AG04450 (cell line): Measurements from ENCODE around the gene P2RX5. TPM values are rescaled to one million over a fixed set of nuclear protein-coding genes. Genes with fewer than 3 reads are reported as not detected.
A peak's percentile ranks its signal among the peaks of the same experiment; 100 is the strongest.

Experiments
- CTCF ChIA-PET: fragments of 300-600, 350-600 bp; formaldehyde crosslinking; extraction: SDS; loops from one replicate; lab custom pipeline; 2022; ENCODE audit warnings: antibody characterized with exemption, inconsistent platforms; lab: Charles Lee
- POLR2A ChIA-PET: fragments of 350-600 bp; formaldehyde crosslinking; extraction: SDS; loops from one replicate; lab custom pipeline; 2021; ENCODE audit warnings: antibody characterized with exemption, inconsistent platforms; lab: Yijun Ruan, JAX
- DNase-seq: peaks from one replicate; pipeline ENCODE4 v3.0.0-alpha.2; 2011; ENCODE audit warnings: low read depth, low spot score
- H3K27ac ChIP-seq: one replicate; pipeline ENCODE4 v1.5.1; 2012; ENCODE audit warnings: low read depth, low read length, control low read depth
- H3K27me3 ChIP-seq: one replicate; pipeline ENCODE4 v1.6.0; 2012; ENCODE audit warnings: low read length; ENCODE audit not compliant: control insufficient read depth, insufficient read depth
- H3K4me3 ChIP-seq: 2 replicates; pipeline ENCODE4 v1.5.1; 2011; ENCODE audit warnings: mild to moderate bottlenecking, low read depth, low read length, control low read depth
- H3K9me3 ChIP-seq: 2 replicates; pipeline ENCODE4 v1.5.1; 2012; ENCODE audit warnings: low read length; ENCODE audit not compliant: control insufficient read depth, insufficient read depth
- CTCF ChIP-seq: IDR thresholded peaks from 2 replicates; pipeline ENCODE4 v1.5.1; 2011; ENCODE audit warnings: low read depth, low read length, control low read depth, inconsistent platforms
- polyA plus RNA-seq: library from polyadenylated mRNA; depleted of rRNA; stranded (reverse); fragments of >200 nt; gene quantifications from 2 replicates; pipeline ENCODE4 v1.2.3, GENCODE V29; 2011

The P2RX5 gene
- polyA plus RNA-seq, 1 experiment = 4.5 TPM

DNA sequence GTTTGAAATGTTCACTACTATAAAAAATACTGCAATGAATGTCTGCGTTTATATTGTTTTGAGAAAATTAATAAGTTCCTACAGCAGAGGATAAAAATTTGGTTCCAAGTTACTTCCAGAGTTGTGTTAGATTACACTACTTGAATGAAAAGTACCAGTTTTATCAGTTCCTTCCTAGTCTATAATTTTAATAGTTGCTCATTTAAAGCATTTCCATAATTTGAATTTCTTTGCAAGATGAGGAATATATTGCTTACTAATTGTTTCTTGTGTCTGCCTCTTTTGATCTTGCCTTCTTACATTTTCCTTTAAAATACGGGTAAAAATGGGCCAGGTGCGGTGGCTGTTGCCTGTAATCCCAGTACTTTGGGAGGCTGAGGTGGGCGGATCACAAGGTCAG lies 23.4 kb downstream of the P2RX5 start:
- no peak for TF ChIP-seq CTCF
- POLR2A ChIA-PET = no interaction called here
- Histone ChIP-seq H3K27ac (no peak overlapping the region), H3K27me3 (no peaks in the 10 kb centered on the region), H3K4me3 (no peak overlapping the region), H3K9me3 (no peaks in the 10 kb centered on the region; the same call in 1 of the 2 replicates)
- CTCF ChIA-PET = no interaction called here
- DNase-seq = no peak

GRCh38 chr17:3669548-3669947 lies 26.4 kb downstream of the P2RX5 start:
- CTCF ChIA-PET = interaction anchor here (1.0 to 1.1 kb wide), 2 partner anchors 8 to 13 kb away, joined by 3 to 4 read pairs; no protein-coding TSS in a partner anchor
- no peak for DNase-seq
- no peaks in the 10 kb centered on the region; the same call in 1 of the 2 replicates for H3K9me3 ChIP-seq
- POLR2A ChIA-PET = no interaction called here
- no peak overlapping the region for H3K27ac ChIP-seq
- H3K4me3 ChIP-seq = peak overlapping the region; percentile 94
- H3K27me3 ChIP-seq = no peaks in the 10 kb centered on the region
- TF ChIP-seq CTCF = no peak

DNA sequence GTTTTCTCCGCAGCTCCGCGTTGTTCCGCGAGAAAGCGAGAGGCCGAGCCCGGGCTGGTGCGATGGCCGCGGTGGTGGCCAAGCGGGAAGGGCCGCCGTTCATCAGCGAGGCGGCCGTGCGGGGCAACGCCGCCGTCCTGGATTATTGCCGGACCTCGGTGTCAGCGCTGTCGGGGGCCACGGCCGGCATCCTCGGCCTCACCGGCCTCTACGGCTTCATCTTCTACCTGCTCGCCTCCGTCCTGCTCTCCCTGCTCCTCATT lies 26.9 kb downstream of the P2RX5 start:
- TF ChIP-seq CTCF = no peak
- ChIA-PET POLR2A (interaction anchor here (0.7 kb wide), 2 partner anchors 40 to 42 kb away, joined by 3 read pairs; no protein-coding TSS in a partner anchor), CTCF (no interaction called here)
- Histone ChIP-seq H3K27ac (no peak overlapping the region), H3K27me3 (no peaks in the 10 kb centered on the region), H3K9me3 (no peaks in the 10 kb centered on the region; the same call in 1 of the 2 replicates), H3K4me3 (peak overlapping the region; percentile 94)
- DNase-seq = no peak

GRCh38 chr17:3668279-3669084 lies 27.5 kb downstream of the P2RX5 start, which contains the start of the genes EMC6 and TAX1BP3:
Gene EMC6, plus strand, starts transcription at chr17:3668812. Its CDS starts 335 bp downstream, at chr17:3669147.
Gene TAX1BP3, minus strand, starts transcription at chr17:3668578. Its CDS starts 52 bp downstream, at chr17:3668526.
- ChIA-PET POLR2A (interaction anchor here (0.7 to 1.9 kb wide), 15 partner anchors 9 to 92 kb away, joined by 3 to 32 read pairs (median 5); partner anchors contain the start of genes CTNS, HASPIN, P2RX5 and SHPK), CTCF (no interaction called here)

More at GRCh38 chr17:3668279-3669084, 27.5 kb downstream of the P2RX5 start, which contains the start of the genes EMC6 and TAX1BP3:
- TF ChIP-seq CTCF = no peak
- peak; percentile 90 for DNase-seq
- peak within 1 kb of the TSS; percentile 97 for H3K4me3 ChIP-seq
- H3K27me3 ChIP-seq = no peaks in the 10 kb centered on the region
- H3K9me3 ChIP-seq = no peaks in the 10 kb centered on the region; the same call in 1 of the 2 replicates
- H3K27ac ChIP-seq = peak within 1 kb of the TSS; percentile 99
